Fibroblast of lung (primary cell): ENCODE results near the gene SRRM5. TPM values are rescaled to one million over a fixed set of nuclear protein-coding genes. Genes with fewer than 3 reads are reported as not detected.
A peak's percentile ranks its signal among the peaks of the same experiment; 100 is the strongest.

Experiments
- DNase-seq, 2 donors: peaks; one replicate each; pipeline versions ENCODE4 v3.0.0 to v3.0.0-alpha.2; 2010; ENCODE audit warnings: low read depth in 2 of 2
- H2AFZ ChIP-seq: 2 replicates; pipeline ENCODE4 v1.5.1; 2012; ENCODE audit warnings: low read length, control low read depth, inconsistent platforms
- H3K27ac ChIP-seq: 2 replicates; pipeline ENCODE4 v1.5.1; 2011; ENCODE audit warnings: low read length, control low read depth; ENCODE audit not compliant: insufficient read depth
- H3K27me3 ChIP-seq: 2 replicates; pipeline ENCODE4 v1.5.1; 2011; ENCODE audit warnings: mild to moderate bottlenecking, low read length; ENCODE audit not compliant: control insufficient read depth, insufficient read depth
- H3K36me3 ChIP-seq: 2 replicates; pipeline ENCODE4 v1.5.1; 2011; ENCODE audit warnings: low read length; ENCODE audit not compliant: control insufficient read depth, insufficient read depth
- H3K4me1 ChIP-seq: 2 replicates; pipeline ENCODE4 v1.5.1; 2011; ENCODE audit warnings: low read length; ENCODE audit not compliant: control insufficient read depth, insufficient read depth; ENCODE audit errors: extremely low read depth
- H3K4me2 ChIP-seq: 2 replicates; pipeline ENCODE4 v1.5.1; 2011; ENCODE audit warnings: low read length, control low read depth; ENCODE audit not compliant: insufficient read depth; ENCODE audit errors: extremely low read depth
- H3K4me3 ChIP-seq, 4 experiments: fragments of 200-600 bp in 1 of 4; sonication (generic) in 1 of 4; replicated peaks in 1 of 4; 2 replicates each; pipeline ENCODE4 v1.5.1; 2011 to 2016; ENCODE audit warnings: low read length in 4 of 4, low read depth in 3 of 4, mild to moderate bottlenecking in 3 of 4, control low read depth in 2 of 4, inconsistent platforms in 1 of 4, mixed read lengths in 1 of 4; ENCODE audit not compliant: insufficient read depth in 1 of 4; ENCODE audit errors: control extremely low read depth in 1 of 4
- H3K79me2 ChIP-seq: 2 replicates; pipeline ENCODE4 v1.5.1; 2012; ENCODE audit warnings: mild to moderate bottlenecking, low read length, inconsistent platforms; ENCODE audit not compliant: control insufficient read depth, insufficient read depth
- H3K9ac ChIP-seq: 2 replicates; pipeline ENCODE4 v1.5.1; 2011; ENCODE audit warnings: mild to moderate bottlenecking, low read length, control low read depth; ENCODE audit not compliant: insufficient read depth
- H3K9me3 ChIP-seq: 2 replicates; pipeline ENCODE4 v1.5.1; 2012; ENCODE audit warnings: low read depth, low read length; ENCODE audit not compliant: control insufficient read depth, insufficient read depth
- H4K20me1 ChIP-seq: 2 replicates; pipeline ENCODE4 v1.5.1; 2011; ENCODE audit warnings: low read length; ENCODE audit not compliant: control insufficient read depth, insufficient read depth; ENCODE audit errors: extremely low read depth
- CTCF ChIP-seq, 2 donors: IDR thresholded peaks in 1 of 2; conservative IDR thresholded peaks in 1 of 2; 1 replicate in 1 of 2; 2 replicates in 1 of 2; pipeline ENCODE4 v1.5.1; 2011 to 2012; ENCODE audit warnings: low read length in 2 of 2, control low read depth in 1 of 2, inconsistent platforms in 1 of 2, low read depth in 1 of 2, mild to moderate bottlenecking in 1 of 2
- EZH2 ChIP-seq: IDR thresholded peaks from 2 replicates; pipeline ENCODE4 v1.5.1; 2012; ENCODE audit warnings: low read length, control low read depth, mild to moderate bottlenecking; ENCODE audit errors: missing control alignments
- polyA plus RNA-seq, 2 donors: library from polyadenylated mRNA; depleted of rRNA in 1 of 2; stranded (reverse) in 1 of 2; unstranded in 1 of 2; fragments of >200 nt; gene quantifications; 2 replicates each; pipeline ENCODE4 v1.2.1, GENCODE V29; 2011 to 2012; ENCODE audit warnings: missing spikeins in 1 of 2
- total RNA-seq: library from RNA; depleted of rRNA; stranded (reverse); fragments of >200 nt; gene quantifications from 2 replicates; pipeline ENCODE4 v1.2.1, GENCODE V29; 2014

The SRRM5 gene
- total and polyA plus RNA-seq, 2 donors (not counting 1 experiment from before 2014, with no cell fraction given), result under 0.01 to 0.06 TPM

DNA sequence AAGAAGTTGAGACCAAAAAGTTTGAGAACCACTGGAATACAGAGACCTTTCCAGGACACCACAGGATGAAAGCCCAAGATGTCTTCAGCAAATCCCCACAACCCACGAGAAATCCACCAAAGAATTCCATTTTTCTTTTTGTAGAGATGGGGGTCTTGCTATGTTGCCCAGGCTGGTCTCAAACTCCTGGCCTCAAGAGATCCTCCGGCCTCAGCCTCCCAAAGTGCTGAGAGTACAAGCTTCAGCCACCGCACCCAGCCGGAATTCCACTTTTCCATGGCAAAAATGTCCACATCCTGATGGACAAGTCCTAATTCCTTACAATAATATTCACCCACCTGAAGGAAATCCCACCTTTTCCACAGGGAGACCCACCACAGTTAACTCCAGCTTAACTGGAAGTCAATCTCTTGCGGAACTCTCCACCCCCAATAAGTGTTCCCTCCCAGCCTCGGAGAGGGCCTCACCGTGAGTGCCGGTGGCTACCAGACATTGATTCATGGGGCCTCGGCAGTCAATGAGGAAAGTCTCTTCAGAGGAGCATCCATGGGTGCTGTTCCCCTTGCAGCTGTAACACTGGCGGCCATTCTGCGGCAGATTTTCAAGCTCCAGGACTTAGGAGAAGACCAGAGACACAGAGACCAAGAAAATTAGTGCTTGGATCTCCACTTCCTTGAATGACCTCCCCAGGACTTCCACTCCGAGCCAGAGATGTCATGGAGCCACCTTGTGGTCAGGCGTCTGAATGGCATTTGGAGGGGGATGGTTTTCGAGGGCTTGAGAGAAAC lies 40.1 kb downstream of the SRRM5 start:
- H3K9ac ChIP-seq, result no peak overlapping the region
- no peaks in the 10 kb centered on the region for H4K20me1 ChIP-seq
- no peak for TF ChIP-seq EZH2
- peak; percentile 83 to 85 for TF ChIP-seq CTCF (conservative IDR thresholded peaks at IDR 0.05 in 1 of 2, IDR thresholded peaks at IDR 0.05 in 1 of 2; ENCODE audit: low read depth in 1 of 2, low read length in 2 of 2)
- H3K4me2 ChIP-seq, result no peak overlapping the region
- no peak overlapping the region for H2AFZ ChIP-seq
- H3K4me3 ChIP-seq, result no peak overlapping the region
- peaks cover 24% of the 10 kb centered on the region for H3K36me3 ChIP-seq
- H3K27ac ChIP-seq, result no peak overlapping the region
- no peaks in the 10 kb centered on the region for H3K4me1 ChIP-seq
- peak; percentile 50 to 69 for DNase-seq
- H3K79me2 ChIP-seq, result peaks cover 4% of the 10 kb centered on the region
- no peaks in the 10 kb centered on the region for H3K27me3 ChIP-seq
- no peaks in the 10 kb centered on the region for H3K9me3 ChIP-seq

DNA sequence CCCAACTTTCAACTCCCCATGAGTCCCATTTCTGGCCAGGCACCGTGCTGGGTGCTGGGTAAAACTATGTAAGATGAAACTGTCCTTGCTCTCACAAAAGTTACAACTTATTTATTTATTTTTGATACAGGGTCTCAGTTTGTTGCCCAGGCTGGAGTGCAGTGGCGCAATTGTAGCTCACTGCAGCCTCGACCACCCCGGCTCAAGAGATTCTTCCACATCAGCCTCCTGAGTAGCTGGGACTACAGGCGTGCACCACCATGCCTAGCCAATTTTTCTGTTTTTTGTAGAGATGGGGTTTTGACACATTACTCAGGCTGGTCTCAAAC lies 40.6 kb downstream of the SRRM5 start:
- no peak overlapping the region for H3K4me3 ChIP-seq
- H3K27me3 ChIP-seq, result no peaks in the 10 kb centered on the region
- H3K4me2 ChIP-seq, result no peak overlapping the region
- TF ChIP-seq EZH2 (no peak), CTCF (conservative IDR thresholded peaks at IDR 0.05 in 1 of 2, IDR thresholded peaks at IDR 0.05 in 1 of 2; ENCODE audit: low read depth in 1 of 2, low read length in 2 of 2) (no peak)
- no peak for DNase-seq
- H3K9me3 ChIP-seq, result no peaks in the 10 kb centered on the region
- no peaks in the 10 kb centered on the region for H3K4me1 ChIP-seq
- H3K9ac ChIP-seq, result no peak overlapping the region
- H3K36me3 ChIP-seq, result peaks cover 23% of the 10 kb centered on the region
- H2AFZ ChIP-seq, result no peak overlapping the region
- no peak overlapping the region for H3K27ac ChIP-seq
- no peaks in the 10 kb centered on the region for H4K20me1 ChIP-seq
- peaks cover 4% of the 10 kb centered on the region for H3K79me2 ChIP-seq

- TF ChIP-seq EZH2 (no peak), CTCF (conservative IDR thresholded peaks at IDR 0.05 in 1 of 2, IDR thresholded peaks at IDR 0.05 in 1 of 2; ENCODE audit: low read depth in 1 of 2, low read length in 2 of 2) (no peak)
- H3K4me3 ChIP-seq, result no peak overlapping the region
Observed at GRCh38 chr19:43656436-43656835, 44.5 kb downstream of the SRRM5 start.

More at GRCh38 chr19:43656436-43656835, 44.5 kb downstream of the SRRM5 start:
- Histone ChIP-seq H3K27me3 (no peaks in the 10 kb centered on the region), H2AFZ (no peak overlapping the region), H3K9ac (no peak overlapping the region), H3K79me2 (peaks cover 26% of the 10 kb centered on the region), H4K20me1 (no peaks in the 10 kb centered on the region), H3K27ac (no peak overlapping the region), H3K36me3 (peaks cover 26% of the 10 kb centered on the region), H3K9me3 (no peaks in the 10 kb centered on the region), H3K4me1 (no peaks in the 10 kb centered on the region), H3K4me2 (no peak overlapping the region)
- no peak for DNase-seq
